MM.1S (cell line): ENCODE results near the gene TARDBP.

Experiments
- EZH2 ChIP-seq: fragments of 300-600 bp; sonication (generic); optimal IDR thresholded peaks from 2 replicates; pipeline ENCODE3; 2017; ENCODE audit warnings: low read depth, mild to moderate bottlenecking, antibody characterized with exemption, low read length, mixed read lengths
- EZH2phosphoT487 ChIP-seq: fragments of 300-600 bp; sonication (generic); IDR thresholded peaks from 2 replicates; pipeline ENCODE4 v1.6.1; 2018; ENCODE audit warnings: antibody characterized with exemption, low read length
- TF ChIP-seq, protein P1 (sequence below): fragments of 300-600 bp; sonication (generic); IDR thresholded peaks from 2 replicates; pipeline ENCODE4 v1.5.1; 2016; ENCODE audit warnings: antibody characterized with exemption, low read length, mixed read lengths

DNA sequence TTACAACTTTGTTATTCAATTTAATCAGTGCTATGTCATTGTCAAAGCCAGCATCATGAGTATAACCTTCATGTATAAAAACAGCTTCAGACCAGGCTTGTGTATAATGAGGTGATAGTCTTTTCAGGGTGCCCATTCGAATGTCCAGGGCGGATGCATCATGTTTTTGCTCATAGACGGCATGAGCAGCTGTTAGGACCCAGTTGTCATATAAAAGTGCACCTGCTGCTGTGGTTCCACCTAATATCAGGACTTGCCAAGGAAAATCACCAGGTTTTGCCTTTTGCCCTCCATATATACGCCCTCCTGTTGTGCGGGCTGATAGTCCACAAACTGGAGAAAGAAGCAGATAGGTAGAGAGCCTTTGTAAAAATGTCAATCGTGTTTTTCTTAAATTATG is 14.9 kb downstream of the TARDBP start:
- TF ChIP-seq, protein P1, sequence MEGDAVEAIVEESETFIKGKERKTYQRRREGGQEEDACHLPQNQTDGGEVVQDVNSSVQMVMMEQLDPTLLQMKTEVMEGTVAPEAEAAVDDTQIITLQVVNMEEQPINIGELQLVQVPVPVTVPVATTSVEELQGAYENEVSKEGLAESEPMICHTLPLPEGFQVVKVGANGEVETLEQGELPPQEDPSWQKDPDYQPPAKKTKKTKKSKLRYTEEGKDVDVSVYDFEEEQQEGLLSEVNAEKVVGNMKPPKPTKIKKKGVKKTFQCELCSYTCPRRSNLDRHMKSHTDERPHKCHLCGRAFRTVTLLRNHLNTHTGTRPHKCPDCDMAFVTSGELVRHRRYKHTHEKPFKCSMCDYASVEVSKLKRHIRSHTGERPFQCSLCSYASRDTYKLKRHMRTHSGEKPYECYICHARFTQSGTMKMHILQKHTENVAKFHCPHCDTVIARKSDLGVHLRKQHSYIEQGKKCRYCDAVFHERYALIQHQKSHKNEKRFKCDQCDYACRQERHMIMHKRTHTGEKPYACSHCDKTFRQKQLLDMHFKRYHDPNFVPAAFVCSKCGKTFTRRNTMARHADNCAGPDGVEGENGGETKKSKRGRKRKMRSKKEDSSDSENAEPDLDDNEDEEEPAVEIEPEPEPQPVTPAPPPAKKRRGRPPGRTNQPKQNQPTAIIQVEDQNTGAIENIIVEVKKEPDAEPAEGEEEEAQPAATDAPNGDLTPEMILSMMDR = no peak
- TF ChIP-seq EZH2 (no peak), EZH2phosphoT487 (no peak)
